ENCODE data around the gene FAM180B.

DNA sequence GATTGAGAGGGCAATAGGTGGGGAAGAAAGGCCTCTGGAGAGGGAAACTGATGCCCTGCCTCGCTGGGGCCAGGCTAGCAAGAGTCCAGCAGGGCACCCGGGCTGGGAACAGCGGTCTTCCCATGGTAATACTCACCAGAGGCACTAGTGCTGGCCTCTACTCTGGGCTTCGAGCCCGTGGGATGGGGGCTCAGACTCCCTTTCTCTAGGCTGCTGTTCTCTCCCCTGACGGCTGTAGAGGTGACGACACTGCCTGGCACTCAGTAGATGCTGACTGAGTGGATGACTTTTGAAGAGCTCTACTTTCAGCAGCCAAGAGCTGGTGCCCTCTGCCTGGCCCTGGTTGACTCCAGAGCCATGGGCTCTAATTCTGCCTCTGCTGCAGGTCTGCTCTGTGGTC lies 8.6 kb downstream of the FAM180B start:
- TF ChIP-seq, protein P1, sequence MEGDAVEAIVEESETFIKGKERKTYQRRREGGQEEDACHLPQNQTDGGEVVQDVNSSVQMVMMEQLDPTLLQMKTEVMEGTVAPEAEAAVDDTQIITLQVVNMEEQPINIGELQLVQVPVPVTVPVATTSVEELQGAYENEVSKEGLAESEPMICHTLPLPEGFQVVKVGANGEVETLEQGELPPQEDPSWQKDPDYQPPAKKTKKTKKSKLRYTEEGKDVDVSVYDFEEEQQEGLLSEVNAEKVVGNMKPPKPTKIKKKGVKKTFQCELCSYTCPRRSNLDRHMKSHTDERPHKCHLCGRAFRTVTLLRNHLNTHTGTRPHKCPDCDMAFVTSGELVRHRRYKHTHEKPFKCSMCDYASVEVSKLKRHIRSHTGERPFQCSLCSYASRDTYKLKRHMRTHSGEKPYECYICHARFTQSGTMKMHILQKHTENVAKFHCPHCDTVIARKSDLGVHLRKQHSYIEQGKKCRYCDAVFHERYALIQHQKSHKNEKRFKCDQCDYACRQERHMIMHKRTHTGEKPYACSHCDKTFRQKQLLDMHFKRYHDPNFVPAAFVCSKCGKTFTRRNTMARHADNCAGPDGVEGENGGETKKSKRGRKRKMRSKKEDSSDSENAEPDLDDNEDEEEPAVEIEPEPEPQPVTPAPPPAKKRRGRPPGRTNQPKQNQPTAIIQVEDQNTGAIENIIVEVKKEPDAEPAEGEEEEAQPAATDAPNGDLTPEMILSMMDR (IDR thresholded peaks at IDR 0.05; ENCODE audit: poor library complexity, severe bottlenecking), result no peak
- no peak for TF ChIP-seq EZH2 (IDR thresholded peaks at IDR 0.05; ENCODE audit: borderline replicate concordance, insufficient read depth, low read length, poor library complexity, severe bottlenecking)
- TF ChIP-seq, protein P2, sequence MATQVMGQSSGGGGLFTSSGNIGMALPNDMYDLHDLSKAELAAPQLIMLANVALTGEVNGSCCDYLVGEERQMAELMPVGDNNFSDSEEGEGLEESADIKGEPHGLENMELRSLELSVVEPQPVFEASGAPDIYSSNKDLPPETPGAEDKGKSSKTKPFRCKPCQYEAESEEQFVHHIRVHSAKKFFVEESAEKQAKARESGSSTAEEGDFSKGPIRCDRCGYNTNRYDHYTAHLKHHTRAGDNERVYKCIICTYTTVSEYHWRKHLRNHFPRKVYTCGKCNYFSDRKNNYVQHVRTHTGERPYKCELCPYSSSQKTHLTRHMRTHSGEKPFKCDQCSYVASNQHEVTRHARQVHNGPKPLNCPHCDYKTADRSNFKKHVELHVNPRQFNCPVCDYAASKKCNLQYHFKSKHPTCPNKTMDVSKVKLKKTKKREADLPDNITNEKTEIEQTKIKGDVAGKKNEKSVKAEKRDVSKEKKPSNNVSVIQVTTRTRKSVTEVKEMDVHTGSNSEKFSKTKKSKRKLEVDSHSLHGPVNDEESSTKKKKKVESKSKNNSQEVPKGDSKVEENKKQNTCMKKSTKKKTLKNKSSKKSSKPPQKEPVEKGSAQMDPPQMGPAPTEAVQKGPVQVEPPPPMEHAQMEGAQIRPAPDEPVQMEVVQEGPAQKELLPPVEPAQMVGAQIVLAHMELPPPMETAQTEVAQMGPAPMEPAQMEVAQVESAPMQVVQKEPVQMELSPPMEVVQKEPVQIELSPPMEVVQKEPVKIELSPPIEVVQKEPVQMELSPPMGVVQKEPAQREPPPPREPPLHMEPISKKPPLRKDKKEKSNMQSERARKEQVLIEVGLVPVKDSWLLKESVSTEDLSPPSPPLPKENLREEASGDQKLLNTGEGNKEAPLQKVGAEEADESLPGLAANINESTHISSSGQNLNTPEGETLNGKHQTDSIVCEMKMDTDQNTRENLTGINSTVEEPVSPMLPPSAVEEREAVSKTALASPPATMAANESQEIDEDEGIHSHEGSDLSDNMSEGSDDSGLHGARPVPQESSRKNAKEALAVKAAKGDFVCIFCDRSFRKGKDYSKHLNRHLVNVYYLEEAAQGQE (IDR thresholded peaks at IDR 0.05; ENCODE audit: borderline replicate concordance), result no peak
